Midbrain (tissue), 1 donor: Measurements from ENCODE around the gene WAPL.
A peak's percentile ranks its signal among the peaks of the same experiment; 100 is the strongest.

Experiments
- DNase-seq: peaks from one replicate; lab custom pipeline; 2025; lab: John Stamatoyannopoulos, UW

WAPL gene

DNA sequence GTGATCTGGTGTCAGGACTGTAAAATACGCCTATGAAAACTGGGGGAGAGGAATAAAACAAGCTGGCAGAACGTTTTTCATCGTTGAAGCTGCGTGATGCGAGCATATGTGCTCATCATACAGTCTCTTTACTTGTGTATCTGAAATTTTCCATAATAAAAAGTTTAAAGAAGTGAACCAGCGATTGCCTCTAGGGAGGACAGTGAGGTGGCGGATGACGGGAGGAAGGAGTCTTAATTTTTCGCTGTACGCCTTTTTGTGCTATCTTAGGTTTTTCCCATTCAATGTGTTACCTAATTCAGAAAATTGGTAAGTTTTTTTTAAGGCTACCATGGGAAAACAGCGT, 891 bp upstream of the WAPL start:
- no peak for DNase-seq

DNA sequence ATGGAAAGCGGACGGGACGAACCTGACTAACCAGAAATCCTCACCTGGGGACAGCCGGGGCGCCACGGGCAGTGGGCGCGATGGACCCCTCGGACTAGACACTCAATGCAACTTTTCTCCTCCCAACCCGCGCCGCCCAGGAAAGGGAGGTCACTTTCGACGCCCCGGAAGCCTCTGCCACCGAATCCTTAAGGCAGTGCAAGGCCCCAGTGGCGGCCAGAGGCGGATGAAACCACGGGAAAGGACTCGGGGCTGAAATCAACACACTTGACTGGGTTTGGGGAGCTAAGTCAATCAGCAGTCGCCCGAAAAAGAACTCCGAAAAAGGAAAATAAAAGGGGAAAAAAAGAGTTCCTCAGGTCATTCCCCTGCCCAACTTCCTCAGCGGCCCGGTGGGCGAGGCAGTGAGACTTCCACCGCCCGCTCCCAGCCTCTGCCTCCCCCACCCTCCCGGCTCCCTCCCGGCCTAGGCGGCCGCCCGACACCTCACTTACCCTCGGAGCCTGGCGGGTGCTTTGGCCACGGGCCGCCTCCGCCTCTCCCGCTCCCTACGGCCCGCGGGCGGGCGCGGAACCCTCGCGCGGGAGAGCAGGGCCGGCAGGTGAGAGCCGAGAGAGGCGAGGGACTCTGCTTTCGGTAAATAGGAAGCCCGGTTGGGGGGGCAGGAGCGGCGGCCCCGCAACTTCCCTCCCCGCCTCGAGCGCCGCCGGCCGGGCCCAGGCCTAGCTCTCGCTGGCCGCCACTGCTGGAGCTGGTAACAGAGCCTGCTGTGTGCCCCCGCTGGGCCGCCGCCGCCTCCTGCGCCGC, 518 bp downstream of the WAPL start:
- DNase-seq = peak; percentile 39

DNA sequence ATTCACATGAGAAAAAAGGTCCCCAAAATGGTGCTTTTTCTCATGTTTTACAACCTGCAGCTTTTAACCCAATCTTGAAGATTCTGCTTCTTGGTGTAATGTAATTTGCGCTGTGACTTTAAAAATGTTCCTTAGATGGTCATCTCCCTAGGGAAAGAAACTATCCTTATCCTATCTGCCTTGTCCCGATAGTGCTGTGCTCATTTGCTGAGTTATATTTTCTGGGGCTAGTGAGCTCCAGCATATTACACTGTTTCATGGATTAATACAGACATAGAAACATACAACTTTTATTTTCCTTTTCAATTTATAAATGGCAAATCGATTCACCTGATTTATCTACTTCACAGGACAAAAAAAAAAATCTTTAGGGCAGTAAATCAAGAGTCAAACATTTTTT, 2.8 kb downstream of the WAPL start:
- DNase-seq = no peak

DNA sequence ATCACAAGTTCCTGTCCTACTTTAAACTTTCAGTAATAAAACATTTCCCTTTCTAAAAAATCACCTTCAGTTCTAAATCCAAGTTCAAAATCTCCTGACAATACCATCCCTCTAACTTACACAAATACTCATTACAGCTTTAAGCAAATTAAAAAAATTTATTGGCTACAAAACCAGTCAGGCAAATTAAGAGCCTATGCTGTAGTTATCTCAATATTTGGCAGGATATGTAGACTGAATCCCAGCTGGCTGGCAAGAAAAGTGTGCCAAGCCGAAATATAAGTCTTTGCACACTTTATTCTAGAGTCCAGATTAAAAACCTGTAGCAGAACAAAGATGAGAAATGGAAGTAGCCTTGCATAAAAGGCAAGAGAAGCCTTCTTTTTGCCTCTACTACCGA, 9.5 kb downstream of the WAPL start:
- DNase-seq = no peak

DNA sequence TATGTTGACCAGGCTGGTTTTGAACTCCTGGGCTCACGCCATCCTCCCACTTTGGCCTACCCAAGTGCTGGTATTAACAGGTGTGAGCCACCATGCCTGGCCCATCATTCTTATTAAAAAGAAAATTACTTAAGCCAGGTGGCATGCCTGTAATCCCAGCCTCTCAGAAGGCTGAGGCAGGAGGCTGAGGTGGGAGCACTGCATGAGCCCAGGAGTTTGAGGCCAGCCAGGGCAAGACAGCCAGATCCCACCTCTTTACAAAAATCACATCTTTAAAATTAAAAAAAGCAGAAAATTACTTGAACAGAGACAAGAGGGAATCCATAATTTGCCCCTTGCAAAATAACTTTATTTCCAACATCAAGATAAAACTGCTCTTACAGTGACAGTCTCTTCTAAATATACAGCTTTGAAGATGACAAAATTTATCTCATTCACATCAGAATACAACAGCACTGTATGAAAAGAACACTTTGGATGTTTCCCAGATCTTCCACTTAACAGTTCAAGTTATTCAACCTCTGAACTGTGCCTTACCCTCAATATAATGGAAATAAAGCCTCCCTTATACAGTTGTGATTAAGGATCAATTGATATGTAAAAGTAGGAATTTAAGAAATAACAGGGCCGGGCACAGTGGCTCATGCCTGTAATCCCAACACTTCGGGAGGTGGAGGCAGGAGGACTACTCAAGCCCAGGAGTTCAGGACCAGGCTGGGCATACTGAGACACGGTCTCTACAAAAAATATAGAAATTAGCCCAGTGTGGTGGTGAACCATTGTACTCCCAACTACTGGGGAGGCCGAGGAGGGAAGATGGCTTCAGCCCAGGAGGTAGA, 10.3 kb downstream of the WAPL start:
- DNase-seq = no peak

DNA sequence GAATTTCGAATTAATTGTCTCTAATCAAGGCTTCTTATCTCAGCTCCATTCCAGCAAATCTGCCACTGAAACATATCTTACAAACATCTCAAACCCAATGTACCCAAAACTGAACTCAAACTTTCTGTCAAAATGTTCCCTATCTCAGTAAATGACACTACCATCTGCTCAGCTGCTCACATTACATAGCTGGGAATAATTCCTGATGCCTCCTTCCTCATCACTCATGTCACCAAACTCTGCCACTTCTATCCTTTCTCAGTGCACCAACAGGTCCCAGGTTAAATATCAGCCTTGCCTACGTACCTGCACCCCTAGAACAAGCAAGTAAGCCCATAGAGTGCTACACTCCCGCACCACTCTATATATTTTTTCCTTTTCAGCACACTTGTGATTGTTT, 12.4 kb downstream of the WAPL start:
- no peak for DNase-seq

DNA sequence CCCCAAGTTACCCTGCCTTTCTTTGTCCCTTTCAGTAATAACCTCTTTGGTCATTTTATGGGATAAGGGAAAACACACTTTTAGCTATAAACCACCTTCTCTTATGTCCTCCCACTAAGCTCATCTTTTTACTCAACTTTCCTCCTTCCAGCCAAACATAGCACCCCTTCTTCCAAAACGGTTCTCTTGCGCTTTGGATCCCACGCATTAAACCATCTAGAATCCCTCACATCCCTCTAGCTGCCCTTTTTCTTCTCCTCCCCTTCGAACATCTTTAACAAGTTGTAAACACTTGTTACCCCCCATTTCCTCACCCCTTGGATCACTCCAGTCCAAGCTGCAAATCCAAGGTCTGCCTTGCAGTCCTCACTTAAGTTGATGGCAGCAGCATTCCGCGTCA, 13.4 kb downstream of the WAPL start:
- DNase-seq = no peak

DNA sequence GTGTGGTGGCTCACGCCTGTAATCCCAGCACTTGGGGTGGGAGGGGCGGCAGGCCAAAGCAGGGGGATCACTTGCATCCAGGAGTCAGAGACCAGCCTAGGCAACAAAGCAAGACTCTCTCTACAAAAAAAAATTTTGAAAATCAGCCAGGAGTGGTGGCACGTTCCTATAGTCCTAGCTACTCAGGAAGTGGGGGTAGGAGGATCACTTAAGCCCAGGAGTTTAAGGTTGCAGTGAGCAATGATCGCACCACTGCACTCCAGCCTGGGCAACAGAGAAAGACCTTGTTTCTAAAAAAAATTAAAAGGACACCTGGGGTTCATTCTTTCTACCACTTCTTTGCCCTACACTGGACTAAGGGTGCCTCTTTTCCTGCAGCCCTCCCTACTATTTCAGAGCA, 15.1 kb downstream of the WAPL start:
- no peak for DNase-seq

DNA sequence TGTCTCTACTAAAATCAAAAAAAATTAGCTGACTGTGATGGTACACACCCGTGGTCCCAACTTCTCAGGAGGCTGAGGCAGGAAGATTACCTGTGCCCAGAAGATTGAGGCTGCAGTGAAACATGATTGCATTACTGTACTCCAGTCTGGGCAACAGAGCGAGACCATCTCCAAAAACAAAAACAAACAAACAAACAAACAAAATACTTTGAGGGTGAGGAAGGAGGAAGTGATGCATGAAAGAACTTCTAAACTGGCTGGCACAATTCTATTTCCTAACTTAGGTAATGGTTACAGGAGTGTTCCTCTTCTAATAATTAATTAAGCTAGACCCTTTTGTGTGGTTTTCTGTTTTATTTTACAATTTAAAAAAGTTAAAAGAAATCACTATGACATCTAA, 15.5 kb downstream of the WAPL start:
- DNase-seq = no peak

DNA sequence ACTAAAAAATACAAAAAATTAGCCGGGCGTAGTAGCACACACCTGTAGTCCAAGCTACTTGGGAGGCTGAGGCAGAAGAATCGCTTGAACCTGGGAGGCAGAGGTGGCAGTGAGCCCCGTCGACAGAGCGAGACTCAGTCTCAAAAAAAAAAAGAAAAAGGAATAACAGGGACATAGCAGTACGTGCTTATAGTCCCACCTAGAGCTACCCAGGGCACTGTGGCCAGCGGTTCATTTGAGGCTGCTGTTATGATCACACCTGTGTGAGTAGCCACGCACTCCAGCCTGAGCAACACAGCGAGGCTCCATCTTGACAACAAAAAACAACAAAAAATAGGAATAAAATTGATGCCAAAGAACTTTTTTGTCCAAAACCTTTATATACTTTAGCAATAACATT, 17.1 kb downstream of the WAPL start:
- no peak for DNase-seq

DNA sequence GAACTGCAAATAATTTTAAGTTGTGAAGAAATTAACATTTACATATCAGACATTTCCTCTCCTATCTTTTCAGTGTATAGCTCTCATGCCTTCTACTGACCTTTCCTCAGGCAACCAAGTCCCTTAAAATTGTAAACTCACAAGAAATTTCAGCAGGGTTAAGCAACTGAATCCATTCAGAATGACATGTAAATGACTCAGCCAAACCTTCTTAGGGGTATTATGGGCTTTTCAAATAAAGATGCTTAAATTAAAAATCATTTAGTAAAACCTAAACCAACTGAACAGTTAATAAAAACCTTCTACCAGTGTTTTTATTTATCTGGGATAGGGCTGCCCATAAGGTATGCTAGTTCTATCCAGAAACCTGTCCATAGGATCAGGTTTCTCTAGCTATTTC, 20.7 kb downstream of the WAPL start:
- no peak for DNase-seq

DNA sequence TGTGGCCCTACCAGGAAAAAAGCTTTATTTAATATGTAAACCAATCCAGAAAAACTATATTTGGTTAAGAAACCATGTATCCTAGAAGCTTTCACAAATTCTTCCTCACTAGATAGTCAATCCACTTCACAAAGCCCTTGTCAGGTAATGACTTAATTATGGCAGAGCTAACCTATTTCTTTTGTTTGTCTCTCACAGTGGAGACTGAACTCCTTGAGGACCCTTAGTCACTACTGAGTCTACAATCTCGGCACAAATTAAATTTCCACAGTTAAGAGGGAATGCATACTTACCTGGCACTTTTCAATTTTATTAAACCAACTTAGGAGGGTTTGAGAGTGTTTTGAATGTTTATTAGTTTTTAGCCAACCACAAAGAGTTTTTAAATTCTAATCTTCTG, 23.0 kb downstream of the WAPL start:
- DNase-seq = no peak

DNA sequence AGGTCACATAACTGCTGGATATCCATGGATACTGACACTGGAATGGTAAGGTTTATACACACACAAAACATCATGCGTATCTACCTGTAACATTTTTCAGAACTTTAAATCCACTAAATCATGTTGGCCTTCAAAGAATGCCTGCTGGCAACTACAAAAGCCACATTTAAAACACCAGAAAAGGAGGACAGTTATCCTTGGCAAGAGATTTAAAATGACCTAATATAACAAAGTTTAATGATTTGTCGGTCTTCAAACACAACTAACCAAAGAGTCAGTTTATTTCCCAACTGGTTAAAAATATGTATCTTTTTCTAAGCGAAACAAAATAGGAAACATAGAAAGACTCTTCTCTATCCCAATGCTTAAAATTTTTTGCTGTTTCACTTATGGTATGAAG, 24.0 kb downstream of the WAPL start:
- no peak for DNase-seq

DNA sequence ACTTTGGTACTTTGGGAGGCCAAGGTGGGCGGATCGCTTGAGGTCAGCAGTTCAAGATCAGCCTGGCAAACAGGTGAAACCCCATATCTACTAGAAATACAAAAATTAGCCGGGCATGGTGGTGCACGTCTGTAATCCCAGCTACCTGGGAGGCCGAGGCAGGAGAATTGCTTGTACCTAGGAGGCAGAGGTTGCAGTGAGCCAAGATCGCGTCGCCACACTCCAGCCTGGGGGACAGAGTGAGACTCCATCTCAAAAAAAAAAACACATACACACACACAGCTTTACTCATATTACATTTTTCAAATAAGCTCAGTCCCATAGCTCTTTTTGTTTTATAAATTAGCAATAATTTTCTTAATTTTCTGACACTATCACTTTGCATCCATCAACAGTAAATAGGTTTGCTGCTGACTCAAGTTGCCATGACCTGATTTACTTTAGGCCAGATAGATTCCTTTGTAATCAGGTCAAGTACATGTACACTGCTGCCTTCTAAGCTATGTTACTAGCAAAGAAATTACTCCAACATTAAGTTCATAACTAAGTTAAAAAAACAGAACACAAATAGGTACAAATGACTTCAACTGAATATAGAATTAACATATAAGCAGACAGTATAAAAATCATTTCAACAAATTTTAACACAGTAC, 31.5 kb downstream of the WAPL start:
- no peak for DNase-seq

DNA sequence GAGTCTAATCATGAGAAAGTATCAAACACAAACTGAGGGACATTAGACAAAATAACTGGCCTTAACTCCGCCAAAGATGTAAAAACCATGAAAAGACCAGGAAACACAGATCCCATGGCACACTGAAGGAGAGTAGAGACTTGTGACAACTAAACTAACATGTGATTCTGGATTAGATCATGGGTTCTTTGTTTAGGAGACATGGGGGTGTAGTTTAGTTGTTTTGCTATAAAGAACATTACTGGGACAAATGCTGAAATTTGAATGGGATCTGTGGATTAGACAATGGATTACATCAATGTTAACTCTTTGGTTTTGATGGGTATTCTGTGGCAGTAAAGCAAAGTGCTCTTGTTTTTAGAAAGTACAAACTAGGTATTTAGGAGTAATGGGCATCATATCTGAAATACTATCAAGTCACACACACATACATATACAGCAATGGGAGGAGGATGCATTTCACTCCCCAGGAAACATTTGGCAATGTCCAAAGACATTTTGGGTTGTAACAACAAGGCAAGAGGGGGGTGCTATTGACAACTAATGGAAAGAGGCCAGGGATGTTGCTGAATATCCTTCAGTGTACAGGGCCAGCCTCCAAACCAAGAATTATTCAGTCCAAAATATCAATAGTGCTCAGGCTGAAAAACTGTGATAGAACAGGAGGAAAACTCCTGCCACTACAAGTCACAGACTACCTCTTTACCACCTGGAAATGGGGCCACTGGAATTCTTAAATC, 32.4 kb downstream of the WAPL start:
- DNase-seq = peak; percentile 62

DNA sequence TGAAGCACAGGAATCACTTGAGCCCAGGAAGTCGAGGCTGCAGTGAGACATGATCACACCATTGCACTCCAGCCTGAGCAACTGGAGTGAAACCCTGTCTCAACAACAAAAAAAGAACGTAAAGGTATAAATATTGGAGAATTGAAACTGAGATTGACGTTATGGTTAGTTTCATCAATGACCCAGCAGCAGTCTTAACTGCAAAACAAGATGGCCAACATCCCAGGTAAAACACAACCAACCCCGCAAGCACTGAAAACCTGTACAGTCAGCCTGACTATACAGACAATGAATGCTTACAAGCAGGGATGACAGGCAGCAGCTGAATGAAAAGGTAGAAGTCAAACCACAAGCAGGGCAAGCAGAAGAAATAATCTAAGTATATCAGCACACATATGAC, 34.7 kb downstream of the WAPL start:
- no peak for DNase-seq

DNA sequence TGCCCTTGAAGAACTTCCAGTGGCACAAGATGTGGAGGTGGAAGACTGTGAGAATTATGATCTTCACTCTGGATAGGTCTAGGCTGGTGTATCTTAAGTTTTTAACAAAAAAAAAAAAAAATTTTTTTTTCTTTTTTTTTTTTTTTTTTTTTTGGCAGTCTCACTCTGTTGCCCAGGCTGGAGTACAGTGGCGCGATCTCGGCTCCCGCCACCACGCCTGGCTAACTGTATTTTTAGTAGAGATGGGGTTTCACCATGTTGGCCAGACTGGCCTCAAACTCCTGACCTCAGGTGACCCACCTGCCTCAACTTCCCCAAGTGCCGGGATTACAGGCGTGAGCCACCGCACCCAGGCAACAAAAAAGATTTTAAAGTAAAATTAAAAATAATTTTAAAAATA, 37.9 kb downstream of the WAPL start:
- DNase-seq = no peak

DNA sequence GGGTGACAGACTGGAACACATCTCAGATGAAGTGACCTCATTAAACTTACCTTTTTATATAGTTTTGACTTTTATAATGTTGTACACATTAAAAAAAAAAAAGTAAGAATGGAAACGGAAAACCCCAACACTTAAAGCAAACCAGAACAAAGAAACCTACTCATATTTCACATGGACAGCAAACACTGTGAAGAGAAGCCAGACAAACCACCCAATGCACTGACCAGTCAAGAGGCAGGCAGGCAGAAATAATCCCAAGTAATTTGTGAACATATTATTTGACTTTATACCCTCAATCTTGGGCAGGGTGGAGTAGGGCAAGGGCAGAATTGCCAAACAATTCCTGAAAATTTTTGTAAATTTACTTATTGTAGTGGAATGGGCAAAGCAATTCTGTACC, 39.8 kb downstream of the WAPL start:
- no peak for DNase-seq

DNA sequence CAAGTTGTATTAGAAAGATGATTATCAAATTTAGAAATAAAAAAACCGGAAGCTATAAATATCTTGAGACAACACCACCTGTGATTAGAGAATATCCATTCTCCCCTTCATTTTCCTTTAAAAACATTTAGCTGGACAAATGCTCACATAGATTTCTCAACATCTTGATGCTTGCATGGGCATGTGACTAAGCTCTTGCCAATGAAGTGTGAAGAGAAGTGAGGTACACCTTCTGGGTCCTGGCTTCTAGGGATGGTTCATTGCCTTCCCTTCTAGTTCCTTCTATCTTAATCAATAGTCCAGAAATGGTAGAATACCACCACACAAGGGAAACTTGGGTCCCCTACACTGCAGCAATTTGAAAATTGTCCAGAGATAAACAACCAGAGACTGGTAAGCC, 41.0 kb downstream of the WAPL start:
- DNase-seq = no peak

DNA sequence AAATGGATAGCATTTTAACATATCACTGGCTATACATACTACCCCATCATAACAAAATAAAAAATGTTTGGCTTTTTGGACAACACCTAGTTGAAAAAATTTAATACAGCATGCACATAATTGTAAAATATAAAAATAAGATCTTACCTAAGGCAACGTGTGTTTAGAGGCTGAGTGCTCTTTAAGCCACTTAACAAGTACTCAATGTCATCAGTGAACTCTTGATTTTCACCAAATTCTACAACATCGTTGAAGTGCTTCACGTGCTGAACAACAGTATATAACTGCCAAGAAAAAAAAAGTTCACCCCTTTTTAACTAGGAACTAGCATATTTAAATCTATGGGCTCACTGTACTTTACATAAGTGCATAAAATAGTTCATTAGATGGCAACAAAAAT, 49.5 kb downstream of the WAPL start:
- DNase-seq = no peak

DNA sequence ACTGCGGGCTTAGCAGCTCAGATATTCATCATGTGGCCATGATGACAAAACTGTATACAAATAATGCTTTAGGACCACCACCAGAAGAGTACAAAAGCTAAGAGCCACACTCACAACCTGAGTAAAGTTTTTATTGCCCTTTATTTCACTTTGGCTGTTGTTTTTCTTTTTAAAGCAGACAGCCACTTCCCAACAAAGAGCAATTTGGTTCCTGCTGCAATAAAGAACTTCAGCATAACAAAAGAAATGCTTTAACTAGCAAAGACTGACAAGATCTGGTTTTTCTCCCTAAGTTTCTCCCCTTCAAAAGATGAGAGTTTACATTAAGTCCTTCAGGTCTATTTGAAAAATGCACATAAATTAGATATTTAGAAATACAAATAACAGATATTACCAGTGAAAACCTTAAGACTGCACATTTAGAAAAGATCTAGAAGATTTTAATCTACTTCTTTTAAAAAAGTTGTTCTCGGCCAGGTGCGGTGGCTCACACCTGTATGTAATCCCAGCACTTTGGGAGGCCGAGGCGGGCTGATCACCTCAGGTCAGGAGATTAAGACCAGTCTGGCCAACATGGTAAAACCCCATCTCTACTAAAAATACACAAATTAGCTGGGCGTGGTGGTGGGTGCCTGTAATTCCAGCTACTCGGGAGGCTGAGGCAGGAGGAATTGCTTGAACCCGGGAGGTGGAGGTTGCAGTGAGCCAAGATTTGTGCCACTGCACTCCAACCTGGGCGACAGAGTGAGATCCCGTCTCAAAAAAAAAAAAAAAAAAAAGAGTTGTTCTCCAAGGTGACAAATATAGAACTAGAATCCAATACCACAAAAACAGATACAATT, 59.4 kb downstream of the WAPL start:
- no peak for DNase-seq

DNA sequence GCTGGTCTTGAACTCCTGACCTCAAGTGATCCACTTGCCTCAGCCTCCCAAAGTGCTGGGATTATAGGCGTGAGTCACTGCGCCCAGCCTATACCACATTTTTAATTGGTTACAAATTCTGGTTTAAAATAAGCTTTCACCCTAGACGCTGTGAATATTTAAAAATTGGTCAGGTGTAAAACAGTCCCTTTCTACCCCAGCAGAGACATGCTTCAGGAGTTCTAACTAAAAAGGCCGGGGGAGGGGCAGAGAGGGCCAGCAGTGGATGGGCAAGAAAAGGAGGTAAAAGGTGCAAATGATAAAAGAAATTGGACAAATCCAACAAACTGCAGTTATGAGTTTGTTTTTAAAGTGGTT, 70.0 kb downstream of the WAPL start:
- DNase-seq = no peak
